ENCODE measurements around the gene RAB19.

The RAB19 gene

DNA sequence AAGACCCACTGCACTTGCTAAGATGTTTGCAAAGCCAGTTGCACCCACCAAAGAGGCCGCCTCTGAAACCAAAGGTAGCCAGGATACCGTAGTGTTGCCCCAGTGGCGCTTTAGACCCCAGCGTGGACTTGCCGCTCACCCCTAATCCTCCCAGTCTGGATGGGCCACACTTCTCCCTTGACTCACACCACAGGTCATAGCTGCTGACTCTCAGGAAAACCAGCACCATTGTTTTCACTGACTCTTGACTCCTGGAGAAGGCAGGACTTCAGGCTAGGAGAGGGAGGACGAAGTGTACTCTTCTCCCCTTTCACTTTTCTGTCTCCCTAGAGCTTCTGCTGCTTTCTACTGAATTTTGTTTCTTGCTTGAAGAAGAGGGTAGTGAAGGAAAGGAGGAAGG lies 22.3 kb downstream of the RAB19 start:
- DNase-seq (ENCODE audit: low read depth in 1 of 2, low spot score in 1 of 2), result no peak
- H3K27ac ChIP-seq (replicated peaks), result no peak overlapping the region
- H3K27me3 ChIP-seq (ENCODE audit: insufficient read depth, poor library complexity, severe bottlenecking), result no peaks in the 10 kb centered on the region
- no peak overlapping the region for H3K4me3 ChIP-seq (replicated peaks; ENCODE audit: insufficient read depth, low read length)
- no peak for TF ChIP-seq CTCF (IDR thresholded peaks at IDR 0.05; ENCODE audit: insufficient read depth, low read length)
- no peak for TF ChIP-seq POLR2AphosphoS5 (IDR thresholded peaks at IDR 0.05; ENCODE audit: low read depth)
- TF ChIP-seq SPI1 (IDR thresholded peaks at IDR 0.05; ENCODE audit: borderline replicate concordance, low read depth), result no peak
- no peak for TF ChIP-seq GABPA (IDR thresholded peaks at IDR 0.05; ENCODE audit: low read depth)
- TF ChIP-seq, protein P1, sequence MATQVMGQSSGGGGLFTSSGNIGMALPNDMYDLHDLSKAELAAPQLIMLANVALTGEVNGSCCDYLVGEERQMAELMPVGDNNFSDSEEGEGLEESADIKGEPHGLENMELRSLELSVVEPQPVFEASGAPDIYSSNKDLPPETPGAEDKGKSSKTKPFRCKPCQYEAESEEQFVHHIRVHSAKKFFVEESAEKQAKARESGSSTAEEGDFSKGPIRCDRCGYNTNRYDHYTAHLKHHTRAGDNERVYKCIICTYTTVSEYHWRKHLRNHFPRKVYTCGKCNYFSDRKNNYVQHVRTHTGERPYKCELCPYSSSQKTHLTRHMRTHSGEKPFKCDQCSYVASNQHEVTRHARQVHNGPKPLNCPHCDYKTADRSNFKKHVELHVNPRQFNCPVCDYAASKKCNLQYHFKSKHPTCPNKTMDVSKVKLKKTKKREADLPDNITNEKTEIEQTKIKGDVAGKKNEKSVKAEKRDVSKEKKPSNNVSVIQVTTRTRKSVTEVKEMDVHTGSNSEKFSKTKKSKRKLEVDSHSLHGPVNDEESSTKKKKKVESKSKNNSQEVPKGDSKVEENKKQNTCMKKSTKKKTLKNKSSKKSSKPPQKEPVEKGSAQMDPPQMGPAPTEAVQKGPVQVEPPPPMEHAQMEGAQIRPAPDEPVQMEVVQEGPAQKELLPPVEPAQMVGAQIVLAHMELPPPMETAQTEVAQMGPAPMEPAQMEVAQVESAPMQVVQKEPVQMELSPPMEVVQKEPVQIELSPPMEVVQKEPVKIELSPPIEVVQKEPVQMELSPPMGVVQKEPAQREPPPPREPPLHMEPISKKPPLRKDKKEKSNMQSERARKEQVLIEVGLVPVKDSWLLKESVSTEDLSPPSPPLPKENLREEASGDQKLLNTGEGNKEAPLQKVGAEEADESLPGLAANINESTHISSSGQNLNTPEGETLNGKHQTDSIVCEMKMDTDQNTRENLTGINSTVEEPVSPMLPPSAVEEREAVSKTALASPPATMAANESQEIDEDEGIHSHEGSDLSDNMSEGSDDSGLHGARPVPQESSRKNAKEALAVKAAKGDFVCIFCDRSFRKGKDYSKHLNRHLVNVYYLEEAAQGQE (IDR thresholded peaks at IDR 0.05; ENCODE audit: insufficient replicate concordance, low read depth), result no peak

- TF ChIP-seq CTCF (IDR thresholded peaks at IDR 0.05; ENCODE audit: insufficient read depth, low read length) (no peak), POLR2AphosphoS5 (IDR thresholded peaks at IDR 0.05; ENCODE audit: low read depth) (no peak), SPI1 (IDR thresholded peaks at IDR 0.05; ENCODE audit: borderline replicate concordance, low read depth) (no peak), GABPA (IDR thresholded peaks at IDR 0.05; ENCODE audit: low read depth) (no peak)
- TF ChIP-seq, protein P1 (IDR thresholded peaks at IDR 0.05; ENCODE audit: insufficient replicate concordance, low read depth), result no peak
- H3K27ac ChIP-seq (replicated peaks), result no peak overlapping the region
- no peak for DNase-seq (ENCODE audit: low read depth in 1 of 2, low spot score in 1 of 2)
- H3K27me3 ChIP-seq (ENCODE audit: insufficient read depth, poor library complexity, severe bottlenecking), result no peaks in the 10 kb centered on the region
- no peak overlapping the region for H3K4me3 ChIP-seq (replicated peaks; ENCODE audit: insufficient read depth, low read length)
Observed at GRCh38 chr7:140433396-140433795, 29.5 kb downstream of the RAB19 start.

DNA sequence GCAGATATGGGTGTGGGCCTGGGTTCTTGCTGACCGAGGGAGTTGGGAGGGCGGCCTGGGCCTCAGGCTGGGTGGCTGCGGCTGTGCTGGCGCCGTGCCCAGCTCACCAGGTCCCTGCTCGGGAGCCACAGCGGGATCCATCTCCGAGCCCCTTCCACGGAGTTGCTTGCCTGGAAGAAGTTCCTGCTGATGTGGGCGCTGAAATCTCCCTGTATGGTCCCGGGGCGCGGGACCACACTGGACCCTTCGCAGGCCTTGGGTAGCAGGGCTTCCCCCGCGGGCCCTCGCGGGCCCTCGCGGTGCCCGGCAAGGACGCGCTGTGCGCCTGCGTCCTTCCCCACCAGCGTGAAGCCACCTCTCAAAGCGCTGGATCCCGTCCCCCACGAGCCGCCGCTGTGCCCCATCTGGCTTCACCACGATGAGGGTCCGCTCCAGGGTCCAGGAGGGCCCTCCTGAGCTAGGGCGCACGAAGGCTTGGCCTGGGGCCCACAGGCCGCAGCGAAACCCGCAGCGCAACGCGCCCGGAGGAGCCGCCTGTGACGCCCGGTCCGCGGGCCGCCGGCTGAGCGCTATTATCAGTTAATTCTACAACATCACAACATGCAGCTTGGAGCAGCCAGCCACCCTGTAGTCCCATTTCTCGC lies 31.5 kb downstream of the RAB19 start:
- H3K4me3 ChIP-seq (replicated peaks; ENCODE audit: insufficient read depth, low read length), result no peak overlapping the region
- no peak for DNase-seq (ENCODE audit: low read depth in 1 of 2, low spot score in 1 of 2)

More for the DNA sequence above, 31.5 kb downstream of the RAB19 start:
- no peak overlapping the region for H3K27ac ChIP-seq (replicated peaks)
- TF ChIP-seq, protein P1 (IDR thresholded peaks at IDR 0.05; ENCODE audit: insufficient replicate concordance, low read depth), result no peak
- TF ChIP-seq POLR2AphosphoS5 (IDR thresholded peaks at IDR 0.05; ENCODE audit: low read depth) (no peak), CTCF (IDR thresholded peaks at IDR 0.05; ENCODE audit: insufficient read depth, low read length) (no peak), SPI1 (IDR thresholded peaks at IDR 0.05; ENCODE audit: borderline replicate concordance, low read depth) (no peak), GABPA (IDR thresholded peaks at IDR 0.05; ENCODE audit: low read depth) (no peak)
- H3K27me3 ChIP-seq (ENCODE audit: insufficient read depth, poor library complexity, severe bottlenecking), result no peaks in the 10 kb centered on the region

Data from HL-60 (cell line).